ENCODE measurements around the gene PDPR. TPM values are rescaled to one million over a fixed set of nuclear protein-coding genes. Genes with fewer than 3 reads are reported as not detected.

The PDPR gene
- polyA plus RNA-seq, 1 donor from 2014 or later: 12.3 TPM

Small RNA genes lying within 50 kb of the gene (small RNA-seq; reads per million reads assigned to genes)
- 0 reads per million in 3 experiments for gene AC009060.2

Other genes starting within 250 kb of the PDPR start
- gene CLEC18A, start 163.0 kb upstream of the PDPR start, polyA plus RNA-seq: 2.0 and 2.5 TPM in 2 replicates
- gene CLEC18C, start 59.5 kb downstream of the PDPR start, polyA plus RNA-seq: 1.3 and 2.1 TPM in 2 replicates
- gene EXOSC6, start 137.6 kb downstream of the PDPR start, polyA plus RNA-seq: 45.3 and 56.6 TPM in 2 replicates
- 33.7 and 56.4 TPM in 2 replicates for gene AARS1, start 175.2 kb downstream of the PDPR start, polyA plus RNA-seq
- gene DDX19B, start 184.9 kb downstream of the PDPR start, polyA plus RNA-seq: 36.6 and 47.8 TPM in 2 replicates
- 39.5 and 53.0 TPM in 2 replicates for gene DDX19A, start 232.6 kb downstream of the PDPR start, polyA plus RNA-seq

All from neural cell (in vitro differentiated cells).